ENCODE data around the gene GIPC2.
"Not testable (repeated sequence)": the region's sequence is repeated elsewhere in the genome, so short reads cannot be mapped to it uniquely, and the experiment has no call there.

The GIPC2 gene

DNA sequence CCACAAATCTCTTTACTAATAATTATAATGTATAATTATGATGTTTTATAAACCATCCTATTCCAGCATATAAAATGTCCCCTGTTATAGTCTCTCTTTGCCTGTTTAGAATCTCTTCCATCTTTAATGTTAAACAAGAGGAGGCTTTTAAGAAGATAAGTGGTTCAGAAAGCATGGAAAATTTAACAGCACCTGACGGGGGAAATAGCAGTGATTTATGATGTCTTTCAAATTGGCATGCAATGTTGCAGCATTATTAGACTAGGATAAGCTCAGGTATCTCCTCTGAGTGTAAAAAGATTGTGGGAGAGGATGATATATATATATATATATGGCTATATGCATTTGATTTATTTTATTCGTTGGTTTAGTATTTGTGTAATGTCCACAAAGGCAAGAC lies 24.4 kb downstream of the GIPC2 start:
- no peak for DNase-seq

DNA sequence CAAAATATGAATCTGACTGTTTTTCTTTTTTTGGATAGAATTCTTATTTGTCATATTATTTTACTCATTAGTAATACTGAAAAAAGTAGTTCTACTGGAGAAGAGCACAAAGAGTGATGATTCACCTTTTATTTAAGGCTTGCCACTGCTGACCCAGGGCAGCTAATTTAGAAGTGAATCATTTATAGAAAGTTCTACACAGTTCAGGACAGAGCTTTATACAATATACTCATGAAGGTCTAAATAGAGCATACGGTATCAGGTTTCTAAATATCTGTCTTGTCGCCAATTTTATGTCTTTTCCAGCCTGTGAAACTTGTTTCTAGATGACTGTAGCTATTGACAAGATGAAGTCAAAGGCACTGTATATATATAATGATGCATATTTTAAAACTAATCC lies 25.0 kb downstream of the GIPC2 start:
- no peak for DNase-seq

GRCh38 chr1:78071696-78072095 lies 25.9 kb downstream of the GIPC2 start:
- no peak for DNase-seq

- no peak for DNase-seq
Observed at GRCh38 chr1:78072216-78072615, 26.4 kb downstream of the GIPC2 start.

- no peak for DNase-seq
Observed at GRCh38 chr1:78073441-78073840, 27.7 kb downstream of the GIPC2 start.

- no peak for DNase-seq
Observed at GRCh38 chr1:78075621-78076020, 29.9 kb downstream of the GIPC2 start.

GRCh38 chr1:78078358-78078757 lies 32.6 kb downstream of the GIPC2 start:
- no peak for DNase-seq

DNA sequence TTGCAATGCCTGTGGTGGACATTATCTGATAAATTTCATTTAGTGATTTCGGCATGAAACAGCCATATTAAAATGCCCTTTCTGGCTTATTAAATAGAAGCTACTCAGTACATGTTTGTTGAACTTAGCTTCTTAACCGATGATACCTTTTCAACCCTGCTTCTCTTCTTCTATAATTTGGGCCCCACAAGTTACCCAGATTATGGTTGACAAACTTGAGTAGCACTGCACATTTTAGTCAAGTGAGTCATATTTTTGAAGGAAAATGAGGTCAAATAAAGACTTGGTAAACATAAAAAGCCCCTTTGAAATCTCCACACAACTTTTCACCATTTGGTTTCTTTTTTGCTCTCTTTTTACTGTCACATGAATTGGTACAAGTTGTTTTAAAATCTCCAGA lies 33.8 kb downstream of the GIPC2 start:
- no peak for DNase-seq

DNA sequence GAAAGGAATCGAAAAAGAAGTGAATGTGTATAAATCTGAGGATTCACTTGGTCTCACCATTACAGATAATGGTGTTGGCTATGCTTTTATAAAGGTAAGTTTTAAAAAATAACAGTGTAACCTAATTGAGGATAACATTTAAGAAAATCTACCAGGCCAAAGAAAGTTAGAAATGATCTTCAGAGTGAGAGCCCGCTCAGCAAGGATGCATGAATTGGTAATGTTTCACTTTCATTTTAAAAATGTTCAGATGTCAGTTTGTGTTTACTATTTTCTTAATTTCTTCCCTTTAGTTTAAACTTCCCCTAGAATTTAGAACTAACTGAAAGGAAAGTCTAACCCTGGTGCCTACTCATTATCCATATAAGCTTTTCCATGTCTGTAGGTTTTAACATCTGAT lies 35.0 kb downstream of the GIPC2 start:
- DNase-seq: no peak

DNA sequence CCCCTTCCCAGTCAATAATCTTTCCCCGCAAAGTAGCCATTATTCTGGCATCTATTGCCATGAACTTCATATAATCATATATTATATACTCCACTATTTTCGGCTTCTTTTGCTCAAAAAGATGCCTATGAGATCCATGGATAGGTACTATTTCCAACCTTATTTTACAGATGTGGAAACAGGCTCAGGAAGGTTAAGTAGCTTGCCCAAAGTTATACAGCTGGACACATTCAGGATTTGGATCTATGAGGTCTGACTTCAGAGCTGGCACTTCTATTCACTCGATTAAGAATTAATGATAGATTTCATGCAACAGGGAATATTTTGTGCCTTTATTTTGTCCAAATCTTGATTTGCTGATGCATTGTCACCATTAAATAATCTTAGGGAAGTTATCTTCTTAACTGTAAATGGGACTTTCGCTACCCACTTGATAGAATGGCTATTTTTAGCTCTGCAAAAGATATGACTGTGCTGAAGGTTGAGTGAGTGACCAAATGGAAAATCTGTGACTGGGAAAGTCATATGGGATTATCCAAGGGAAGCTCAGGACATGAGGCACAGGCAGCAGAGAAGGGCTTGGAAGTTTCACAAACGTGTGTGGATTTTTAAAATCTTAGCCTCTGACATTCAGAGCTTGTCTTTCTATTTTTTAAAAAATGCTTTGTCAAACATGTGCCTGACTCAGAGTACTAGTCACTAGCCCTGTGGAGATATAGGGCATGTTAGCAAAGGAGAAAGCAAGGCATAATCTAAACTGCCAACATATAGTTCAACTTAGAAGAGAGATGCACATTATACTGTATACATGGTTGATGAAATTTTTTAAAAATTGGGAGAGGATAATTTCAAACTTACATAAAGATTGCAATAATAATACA lies 36.5 kb downstream of the GIPC2 start:
- no peak for DNase-seq

GRCh38 chr1:78084639-78085038 lies 38.9 kb downstream of the GIPC2 start:
- not testable (repeated sequence) for DNase-seq

GRCh38 chr1:78086697-78087096 lies 40.9 kb downstream of the GIPC2 start:
- no peak for DNase-seq

- DNase-seq: no peak
Observed at GRCh38 chr1:78088015-78088414, 42.2 kb downstream of the GIPC2 start.

DNA sequence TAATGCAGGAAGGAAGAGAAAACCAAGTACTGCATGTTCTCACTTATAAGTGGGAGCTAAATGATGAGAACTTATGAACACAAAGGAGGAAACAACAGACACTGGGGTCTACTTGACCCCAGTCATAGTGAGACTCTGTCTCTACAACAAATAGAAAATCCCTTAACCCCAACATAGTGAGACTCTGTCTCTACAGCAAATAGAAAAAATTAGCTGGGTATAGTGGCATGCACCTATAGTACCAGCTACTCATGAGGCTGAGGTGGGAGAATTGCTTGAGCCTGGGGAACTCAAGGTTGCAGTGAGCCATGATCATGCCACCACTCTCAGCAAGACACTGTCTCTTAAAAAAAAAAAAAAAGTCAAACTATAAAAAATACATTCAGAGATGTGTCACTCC lies 42.7 kb downstream of the GIPC2 start:
- DNase-seq: no peak

GRCh38 chr1:78089010-78089409 lies 43.2 kb downstream of the GIPC2 start:
- DNase-seq: no peak

DNA sequence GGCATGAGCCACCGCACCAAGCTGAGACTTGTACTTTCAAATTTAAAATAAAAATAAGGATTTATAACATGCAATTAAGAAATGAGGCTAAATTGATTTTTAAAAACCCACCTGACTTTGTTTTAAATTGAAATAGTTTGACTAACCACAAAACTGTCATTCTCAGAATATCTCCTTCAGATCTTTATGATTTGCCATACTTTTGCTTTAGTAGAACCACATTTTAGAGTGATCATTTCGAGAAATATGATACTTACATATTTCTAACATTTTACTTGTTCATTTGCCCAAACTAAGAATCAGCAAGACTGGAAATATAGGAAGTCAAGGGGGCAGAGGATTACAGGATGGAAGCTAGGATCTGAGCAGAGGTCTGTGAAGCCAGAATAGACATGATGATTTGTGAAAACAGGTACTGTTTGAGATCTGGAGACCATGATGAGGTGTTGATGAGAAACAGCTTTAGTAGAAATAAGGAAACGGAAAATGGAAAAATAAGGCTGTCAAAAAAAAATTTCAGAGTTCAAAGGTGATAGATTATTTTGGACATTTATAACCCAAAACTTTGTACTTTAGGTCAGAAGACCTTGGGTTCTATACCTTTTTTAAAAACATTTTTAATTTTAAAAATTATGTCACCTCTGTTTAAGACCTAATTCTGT lies 44.8 kb downstream of the GIPC2 start:
- DNase-seq: no peak

DNA sequence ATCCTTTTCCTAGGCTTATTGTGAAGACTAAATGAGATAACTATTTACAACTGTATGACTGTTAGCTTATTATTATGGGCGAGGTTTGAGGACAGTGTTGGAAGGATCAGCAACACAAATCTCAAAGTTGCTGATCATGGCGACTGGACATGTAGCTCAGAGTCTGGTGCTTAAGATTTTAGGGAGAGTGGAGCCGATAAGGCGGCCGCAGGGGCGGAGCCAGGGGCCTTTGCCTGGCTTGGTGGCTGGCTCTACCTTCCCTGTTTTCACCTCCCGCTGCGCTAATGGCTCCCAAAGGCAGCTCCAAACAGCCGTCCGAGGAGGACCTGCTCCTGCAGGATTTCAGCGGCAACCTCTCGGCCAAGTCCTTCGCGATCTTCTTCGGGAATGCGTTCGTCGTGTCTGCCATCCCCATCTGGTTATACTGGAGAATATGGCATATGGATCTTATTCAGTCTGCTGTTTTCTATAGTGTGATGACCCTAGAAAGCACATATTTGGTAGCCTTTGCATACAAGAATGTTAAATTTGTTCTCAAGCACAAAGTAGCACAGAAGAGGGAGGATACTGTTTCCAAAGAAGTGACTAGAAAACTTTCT lies 45.5 kb downstream of the GIPC2 start:
- no peak for DNase-seq

GRCh38 chr1:78091886-78092285 lies 46.1 kb downstream of the GIPC2 start:
- no peak for DNase-seq

GRCh38 chr1:78092643-78093042 lies 46.9 kb downstream of the GIPC2 start:
- no peak for DNase-seq

GRCh38 chr1:78093560-78093959 lies 47.8 kb downstream of the GIPC2 start:
- no peak for DNase-seq

DNA sequence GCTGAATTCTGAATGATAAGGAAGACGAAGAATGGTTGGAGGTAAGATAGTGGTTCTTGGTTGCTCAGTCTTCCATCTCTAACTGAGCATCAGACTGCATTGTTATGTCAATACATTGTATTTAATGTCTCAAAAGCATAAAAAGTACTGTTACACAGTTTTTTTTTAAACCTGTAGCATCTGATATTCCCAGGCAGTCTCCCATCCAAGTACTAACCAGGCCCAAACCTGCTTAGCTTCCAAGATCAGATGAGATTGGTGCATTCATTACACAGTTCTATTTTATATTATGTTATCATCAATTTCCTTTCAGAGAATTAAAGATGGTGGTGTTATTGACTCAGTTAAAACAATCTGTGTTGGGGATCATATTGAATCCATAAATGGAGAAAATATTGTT lies 48.9 kb downstream of the GIPC2 start:
- DNase-seq: no peak

DNA sequence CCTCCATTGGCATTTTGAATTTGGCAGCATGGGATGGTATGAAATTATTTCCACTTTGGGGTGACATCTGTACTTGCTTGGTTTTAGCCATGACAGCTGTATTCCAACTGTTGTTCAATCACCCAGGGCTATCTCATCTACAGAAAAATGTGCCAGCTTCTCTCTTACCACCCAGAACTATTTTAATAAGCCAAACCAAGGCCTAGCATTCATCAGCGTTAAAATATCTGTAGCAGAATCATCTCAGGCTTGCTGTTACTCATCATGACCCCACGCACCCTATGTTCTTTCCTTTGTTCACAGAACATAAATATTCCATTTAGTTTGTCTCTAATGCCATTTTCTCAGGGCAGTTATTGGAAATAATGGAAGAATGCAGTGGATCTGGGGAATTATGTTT lies 49.8 kb downstream of the GIPC2 start:
- DNase-seq: no peak

DNA sequence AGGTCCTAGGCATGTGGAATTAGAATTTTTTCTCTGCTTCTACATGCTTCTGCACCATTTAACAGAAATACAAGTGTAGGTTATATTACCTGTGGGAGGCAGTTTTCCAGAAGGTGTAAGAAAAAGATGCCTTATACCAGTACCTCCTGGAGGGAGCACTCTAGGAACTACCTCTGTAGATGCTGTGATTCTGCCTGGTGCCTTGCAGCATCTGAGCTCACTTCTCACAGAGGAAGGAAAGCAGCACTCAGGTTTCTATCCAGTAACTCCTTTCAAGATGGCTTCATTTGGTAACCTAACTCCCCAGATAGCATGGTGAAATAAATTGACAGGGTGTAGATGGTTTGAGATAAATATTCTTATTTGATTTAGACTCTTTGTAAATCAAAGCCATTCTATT lies 50.3 kb downstream of the GIPC2 start:
- DNase-seq: no peak

DNA sequence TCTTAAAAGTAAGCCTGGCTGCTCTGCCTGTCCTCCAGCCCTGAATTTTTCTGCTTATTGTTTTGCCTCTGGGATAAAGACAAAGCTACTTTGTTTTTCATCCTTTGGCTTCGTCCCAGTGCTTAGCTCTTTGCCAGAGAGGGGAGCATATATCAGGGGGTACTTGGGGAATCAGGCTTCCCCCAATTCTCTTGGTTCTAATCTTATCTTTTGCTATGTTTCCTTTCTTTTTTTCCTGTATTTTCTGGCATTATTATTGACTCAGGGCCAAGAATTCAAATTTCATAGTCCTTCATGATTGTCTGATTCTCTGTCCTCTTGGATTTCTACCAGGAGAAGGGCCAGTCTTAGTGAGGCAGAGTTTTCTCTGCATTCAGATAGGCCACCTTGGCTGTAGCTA lies 51.2 kb downstream of the GIPC2 start:
- DNase-seq: no peak

Measured in T-helper 9 cell (primary cell).